Caco-2 (cell line): ENCODE measurements around the gene HK1. TPM values are rescaled to one million over a fixed set of nuclear protein-coding genes. Genes with fewer than 3 reads are reported as not detected.

Experiments
- BruUV-seq: library from RNA; stranded (reverse); fragments of 400-500 nt; replicated peaks from 2 replicates; lab custom pipeline; 2021; lab: Mats Ljungman, UMichigan
- CTCF ChIA-PET: fragments of 300-600 bp; sonication (Branson Sonifier 250); formaldehyde crosslinking; loops from one replicate; lab custom pipeline; 2022; ENCODE audit warnings: antibody characterized with exemption; lab: Charles Lee
- POLR2A ChIA-PET: fragments of 300-600 bp; sonication (Branson Sonifier 250); formaldehyde crosslinking; loops from one replicate; lab custom pipeline; 2022; ENCODE audit warnings: antibody characterized with exemption; lab: Charles Lee
- DNase-seq, 2 experiments: peaks; one replicate each; pipeline versions ENCODE4 v3.0.0 to v3.0.0-alpha.2; 2020 to 2022
- H3K27me3 ChIP-seq: replicated peaks from 2 replicates; pipeline ENCODE4 v1.6.0; 2011; ENCODE audit warnings: low read length; ENCODE audit not compliant: control insufficient read depth, insufficient read depth
- H3K36me3 ChIP-seq: 2 replicates; pipeline ENCODE4 v1.5.1; 2011; ENCODE audit warnings: low read length; ENCODE audit not compliant: control insufficient read depth, insufficient read depth
- H3K4me1 ChIP-seq: fragments of 250-450 bp; sonication (Bioruptor Pico); 2 replicates; pipeline ENCODE4 v1.5.1; 2020; ENCODE audit warnings: mild to moderate bottlenecking
- H3K4me3 ChIP-seq: 2 replicates; pipeline ENCODE4 v1.5.1; 2011; ENCODE audit warnings: low read depth, mild to moderate bottlenecking, control low read depth, low read length
- H3K9me3 ChIP-seq: fragments of 250-450 bp; sonication (Bioruptor Pico); 2 replicates; pipeline ENCODE4 v1.5.1; 2020; ENCODE audit warnings: mild to moderate bottlenecking, moderate library complexity
- H3K27ac Mint-ChIP-seq: one replicate; pipeline ENCODE4 v1.8.0; 2022; ENCODE audit warnings: mixed read lengths; ENCODE audit not compliant: unreplicated experiment
- H3K27me3 Mint-ChIP-seq: one replicate; pipeline ENCODE4 v1.8.0; 2022; ENCODE audit warnings: mixed read lengths; ENCODE audit not compliant: insufficient read depth, unreplicated experiment
- H3K36me3 Mint-ChIP-seq: one replicate; pipeline ENCODE4 v1.8.0; 2022; ENCODE audit warnings: mild to moderate bottlenecking, mixed read lengths; ENCODE audit not compliant: insufficient read depth, unreplicated experiment
- H3K4me1 Mint-ChIP-seq: one replicate; pipeline ENCODE4 v1.8.0; 2022; ENCODE audit warnings: low read depth, mixed read lengths; ENCODE audit not compliant: unreplicated experiment
- H3K4me3 Mint-ChIP-seq: one replicate; pipeline ENCODE4 v1.8.0; 2022; ENCODE audit warnings: mild to moderate bottlenecking, moderate library complexity, mixed read lengths; ENCODE audit not compliant: unreplicated experiment
- H3K9me3 Mint-ChIP-seq: one replicate; pipeline ENCODE4 v1.8.0; 2022; ENCODE audit warnings: mixed read lengths; ENCODE audit not compliant: unreplicated experiment
- intact Hi-C: fragments of 100-400 bp; cut with micrococcal nuclease; formaldehyde crosslinking; loops from one replicate; pipeline ENCODE4 v1.10.0; 2022; ENCODE audit not compliant: unreplicated experiment
- total RNA-seq: library from RNA; stranded (reverse); gene quantifications from 2 replicates; pipeline ENCODE4 v1.2.3, GENCODE V29; 2022
- TF ChIP-seq, protein P1 (sequence below), 2 experiments: fragments of 200-600 bp in 1 of 2; IDR thresholded peaks; 1 replicate in 1 of 2; 2 replicates in 1 of 2; pipeline versions ENCODE4 v1.5.1 to v1.8.0; 2011 to 2022; ENCODE audit warnings: antibody characterized with exemption in 1 of 2, control low read depth in 1 of 2, inconsistent platforms in 1 of 2, low read depth in 1 of 2, low read length in 1 of 2, mild to moderate bottlenecking in 1 of 2, moderate library complexity in 1 of 2; ENCODE audit not compliant: insufficient read depth in 1 of 2, severe bottlenecking in 1 of 2, unreplicated experiment in 1 of 2

Gene HK1
- total RNA-seq, 1 experiment from 2014 or later: 35.4 TPM

DNA sequence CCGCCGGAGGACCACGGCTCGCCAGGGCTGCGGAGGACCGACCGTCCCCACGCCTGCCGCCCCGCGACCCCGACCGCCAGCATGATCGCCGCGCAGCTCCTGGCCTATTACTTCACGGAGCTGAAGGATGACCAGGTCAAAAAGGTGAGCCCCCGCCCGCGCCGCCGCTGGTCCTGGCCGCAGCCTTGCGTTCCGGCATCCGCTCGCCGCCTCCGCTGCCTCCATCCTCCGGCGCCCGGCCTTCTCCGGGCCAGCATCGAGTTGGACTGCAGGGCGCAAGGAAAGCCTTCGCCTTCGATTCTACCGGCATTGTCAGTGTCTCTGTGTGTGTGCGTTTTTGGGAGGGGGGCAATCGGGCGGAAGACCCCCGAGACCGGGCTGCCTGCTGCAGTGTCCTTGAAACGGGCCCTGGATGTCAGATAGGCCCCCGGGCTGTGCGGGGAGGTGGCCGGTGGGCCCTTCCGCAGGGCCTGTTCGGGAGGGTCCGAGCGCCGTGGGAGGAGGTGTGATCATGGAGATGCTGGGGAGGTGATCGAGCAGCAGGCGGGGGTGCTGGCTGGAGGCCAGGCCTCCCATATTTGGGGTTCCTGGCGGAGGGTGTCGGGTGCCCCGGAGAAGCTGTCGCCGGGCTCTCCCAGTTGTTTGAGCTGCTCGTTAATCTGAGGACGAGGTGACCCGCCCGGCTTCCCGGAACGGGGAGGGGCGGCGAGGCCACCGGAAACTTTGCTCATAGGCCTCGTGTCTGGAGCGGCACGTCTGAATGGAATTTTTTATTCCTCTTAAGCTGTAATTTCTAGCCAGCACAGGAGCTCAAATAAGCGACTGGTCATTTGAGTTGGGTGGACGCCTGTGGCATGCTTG, 40.8 kb downstream of the HK1 start:
- intact Hi-C loops: loop anchor here (2.0 to 10.0 kb wide), 2 partner anchors 194 to 312 kb away; partner anchors contain the start of genes FAM241B and VPS26A
- H3K4me1 Mint-ChIP-seq: peaks cover 25% of the 10 kb centered on the region
- DNase-seq: no peak
- no peaks in the 10 kb centered on the region for H3K9me3 Mint-ChIP-seq
- Histone ChIP-seq H3K27me3 (no peaks in the 10 kb centered on the region), H3K36me3 (no peaks in the 10 kb centered on the region), H3K9me3 (no peaks in the 10 kb centered on the region), H3K4me3 (peak overlapping the region; percentile 64), H3K4me1 (peaks cover 48% of the 10 kb centered on the region)
- H3K4me3 Mint-ChIP-seq: peak overlapping the region; percentile 87
- ChIA-PET CTCF (interaction anchor here (0.6 to 2.0 kb wide), 5 partner anchors 11 to 88 kb away, joined by 4 to 14 read pairs (median 4); no protein-coding TSS in a partner anchor), POLR2A (interaction anchor here (0.6 to 1.0 kb wide), 2 partner anchors 8 to 294 kb away, joined by 3 to 4 read pairs; no protein-coding TSS in a partner anchor)
- TF ChIP-seq, protein P1, sequence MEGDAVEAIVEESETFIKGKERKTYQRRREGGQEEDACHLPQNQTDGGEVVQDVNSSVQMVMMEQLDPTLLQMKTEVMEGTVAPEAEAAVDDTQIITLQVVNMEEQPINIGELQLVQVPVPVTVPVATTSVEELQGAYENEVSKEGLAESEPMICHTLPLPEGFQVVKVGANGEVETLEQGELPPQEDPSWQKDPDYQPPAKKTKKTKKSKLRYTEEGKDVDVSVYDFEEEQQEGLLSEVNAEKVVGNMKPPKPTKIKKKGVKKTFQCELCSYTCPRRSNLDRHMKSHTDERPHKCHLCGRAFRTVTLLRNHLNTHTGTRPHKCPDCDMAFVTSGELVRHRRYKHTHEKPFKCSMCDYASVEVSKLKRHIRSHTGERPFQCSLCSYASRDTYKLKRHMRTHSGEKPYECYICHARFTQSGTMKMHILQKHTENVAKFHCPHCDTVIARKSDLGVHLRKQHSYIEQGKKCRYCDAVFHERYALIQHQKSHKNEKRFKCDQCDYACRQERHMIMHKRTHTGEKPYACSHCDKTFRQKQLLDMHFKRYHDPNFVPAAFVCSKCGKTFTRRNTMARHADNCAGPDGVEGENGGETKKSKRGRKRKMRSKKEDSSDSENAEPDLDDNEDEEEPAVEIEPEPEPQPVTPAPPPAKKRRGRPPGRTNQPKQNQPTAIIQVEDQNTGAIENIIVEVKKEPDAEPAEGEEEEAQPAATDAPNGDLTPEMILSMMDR (IDR thresholded peaks at IDR 0.05; ENCODE audit: insufficient read depth in 1 of 2, low read depth in 1 of 2, low read length in 1 of 2, severe bottlenecking in 1 of 2, unreplicated experiment in 1 of 2): no peak
- H3K27ac Mint-ChIP-seq: no peak overlapping the region
- peaks cover 10% of the 10 kb centered on the region for H3K36me3 Mint-ChIP-seq
- no peaks in the 10 kb centered on the region for H3K27me3 Mint-ChIP-seq
- BruUV-seq: no TSS peak

DNA sequence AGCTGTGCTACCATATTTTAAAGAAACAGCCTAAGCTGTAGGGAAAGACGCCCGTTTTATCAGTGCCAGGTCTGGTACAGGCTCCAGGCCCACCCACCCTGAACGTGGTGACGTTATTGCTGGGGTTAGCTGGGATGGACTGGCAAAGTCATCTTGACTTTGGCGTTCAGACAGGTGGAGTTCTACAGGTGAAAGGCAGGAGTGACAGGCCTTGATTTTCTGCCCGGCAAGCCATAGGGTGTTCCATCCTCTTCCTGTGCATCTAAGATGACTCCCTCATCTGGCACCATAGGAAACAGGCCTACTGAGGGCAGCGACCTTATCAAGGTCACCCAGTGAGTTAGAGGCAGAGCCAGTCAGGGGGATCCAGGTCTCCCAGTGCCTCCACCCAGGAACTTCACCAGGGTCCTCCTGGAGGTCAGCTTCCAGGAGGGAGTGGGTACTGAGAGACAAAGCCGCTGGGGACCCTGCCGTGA, 41.6 kb downstream of the HK1 start:
- H3K4me1 Mint-ChIP-seq: peaks cover 18% of the 10 kb centered on the region
- H3K27me3 Mint-ChIP-seq: no peaks in the 10 kb centered on the region
- peaks cover 10% of the 10 kb centered on the region for H3K36me3 Mint-ChIP-seq
- H3K36me3 ChIP-seq: no peaks in the 10 kb centered on the region
- H3K4me3 Mint-ChIP-seq: peak overlapping the region; percentile 87
- H3K4me3 ChIP-seq: peak overlapping the region; percentile 64; the same call in 1 of the 2 replicates
- intact Hi-C loops: loop anchor here (2.0 to 10.0 kb wide), 2 partner anchors 195 to 311 kb away; partner anchors contain the start of genes FAM241B and VPS26A
- ChIA-PET CTCF (interaction anchor here (1.7 kb wide), 1 partner anchor 13 kb away, joined by 4 read pairs; no protein-coding TSS in a partner anchor), POLR2A (no interaction called here)
- BruUV-seq: TSS peak; percentile 18
- no peaks in the 10 kb centered on the region for H3K9me3 Mint-ChIP-seq
- H3K27ac Mint-ChIP-seq: no peak overlapping the region
- no peaks in the 10 kb centered on the region for H3K9me3 ChIP-seq
- DNase-seq: no peak
- H3K27me3 ChIP-seq: no peaks in the 10 kb centered on the region
- peaks cover 41% of the 10 kb centered on the region for H3K4me1 ChIP-seq
- TF ChIP-seq, protein P1 (IDR thresholded peaks at IDR 0.05; ENCODE audit: insufficient read depth in 1 of 2, low read depth in 1 of 2, low read length in 1 of 2, severe bottlenecking in 1 of 2, unreplicated experiment in 1 of 2): no peak

DNA sequence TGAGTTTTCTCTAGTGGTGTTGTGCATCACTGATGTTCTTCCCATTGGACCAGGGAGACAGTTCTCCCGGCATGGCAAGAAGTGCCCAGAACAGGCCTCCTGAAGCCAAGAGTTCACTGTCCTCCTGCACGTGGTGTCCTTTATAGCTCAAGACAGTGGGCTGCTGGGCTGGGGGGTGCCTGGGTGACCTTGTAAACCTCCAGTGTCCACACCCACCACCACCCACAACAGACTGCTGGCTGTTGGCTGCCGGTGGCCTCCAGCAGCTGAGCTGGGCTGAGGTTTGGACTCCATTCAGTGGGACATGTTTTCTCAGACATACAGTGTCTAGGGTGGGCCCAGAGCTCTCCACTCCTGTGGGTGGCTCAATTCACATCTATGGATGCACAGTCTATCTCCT, 42.2 kb downstream of the HK1 start:
- H3K27me3 Mint-ChIP-seq: no peaks in the 10 kb centered on the region
- Histone ChIP-seq H3K4me1 (peaks cover 35% of the 10 kb centered on the region), H3K36me3 (no peaks in the 10 kb centered on the region), H3K27me3 (no peaks in the 10 kb centered on the region), H3K4me3 (no peak overlapping the region), H3K9me3 (no peaks in the 10 kb centered on the region)
- POLR2A ChIA-PET: no interaction called here
- intact Hi-C loops: no loop called here
- H3K9me3 Mint-ChIP-seq: no peaks in the 10 kb centered on the region
- H3K4me3 Mint-ChIP-seq: peak overlapping the region; percentile 87
- no TSS peak for BruUV-seq
- no peak for DNase-seq
- no peak overlapping the region for H3K27ac Mint-ChIP-seq
- H3K36me3 Mint-ChIP-seq: peaks cover 4% of the 10 kb centered on the region
- TF ChIP-seq, protein P1 (IDR thresholded peaks at IDR 0.05; ENCODE audit: insufficient read depth in 1 of 2, low read depth in 1 of 2, low read length in 1 of 2, severe bottlenecking in 1 of 2, unreplicated experiment in 1 of 2): no peak
- H3K4me1 Mint-ChIP-seq: peaks cover 12% of the 10 kb centered on the region
- CTCF ChIA-PET: no interaction called here
